ENCODE measurements around the gene SLC35E1. TPM values are rescaled to one million over a fixed set of nuclear protein-coding genes. Genes with fewer than 3 reads are reported as not detected.

The SLC35E1 gene
- total and polyA plus RNA-seq, 2 experiments from 2014 or later: 17.0 to 30.3 TPM

- no peak overlapping the region for H2AFZ ChIP-seq
- no peak overlapping the region for H3K27ac ChIP-seq (ENCODE audit: low read depth)
- peaks cover 100% of the 10 kb centered on the region for H3K79me2 ChIP-seq (replicated peaks; ENCODE audit: insufficient read depth)
- peaks cover 4% of the 10 kb centered on the region for H3K27me3 Mint-ChIP-seq (ENCODE audit: insufficient read depth, low read depth, poor library complexity)
- DNase-seq (ENCODE audit: low spot score) (peak; percentile 54), ATAC-seq (peak; percentile 42)
- H3K9me3 Mint-ChIP-seq: no peaks in the 10 kb centered on the region
- H3K36me3 Mint-ChIP-seq (ENCODE audit: low read depth): no peaks in the 10 kb centered on the region; the same call in 2 of the 3 replicates
- no peaks in the 10 kb centered on the region for H3F3A ChIP-seq (replicated peaks; ENCODE audit: low read depth)
- TF ChIP-seq ZNF114 (CRISPR knock-in tag; IDR thresholded peaks at IDR 0.05) (no peak), CTCF (conservative IDR thresholded peaks at IDR 0.05; ENCODE audit: low read depth in 2 of 2) (no peak), NANOG (IDR thresholded peaks at IDR 0.05; ENCODE audit: borderline replicate concordance) (no peak), EZH2phosphoT487 (IDR thresholded peaks at IDR 0.05; ENCODE audit: unreplicated experiment) (no peak), JUNB (IDR thresholded peaks at IDR 0.05; ENCODE audit: unreplicated experiment) (no peak)
- no peaks in the 10 kb centered on the region for H3K27me3 ChIP-seq (ENCODE audit: insufficient read depth)
- no peak overlapping the region for H3K27ac Mint-ChIP-seq
- no peaks in the 10 kb centered on the region for H3K36me3 ChIP-seq (ENCODE audit: insufficient read depth)
- H3K4me3 ChIP-seq: no peak overlapping the region
- peak overlapping the region; percentile 55 for H3K4me2 ChIP-seq
- no peak overlapping the region for H3K4me3 Mint-ChIP-seq
- H3K4me1 ChIP-seq (ENCODE audit: insufficient read depth): peaks cover 27% of the 10 kb centered on the region
- H3K4me1 Mint-ChIP-seq: peaks cover 51% of the 10 kb centered on the region
- no peaks in the 10 kb centered on the region for H3K9me2 ChIP-seq (ENCODE audit: insufficient read depth)
- H4K20me1 ChIP-seq (replicated peaks; ENCODE audit: insufficient read depth): peaks cover 51% of the 10 kb centered on the region
Observed at GRCh38 chr19:16591803-16592556, 19.8 kb upstream of the SLC35E1 start.

- Histone ChIP-seq H3K4me2 (no peak overlapping the region), H4K20me1 (replicated peaks; ENCODE audit: insufficient read depth) (peaks cover 50% of the 10 kb centered on the region), H3K27ac (ENCODE audit: low read depth) (no peak overlapping the region), H3K4me1 (ENCODE audit: insufficient read depth) (peaks cover 27% of the 10 kb centered on the region), H3K27me3 (ENCODE audit: insufficient read depth) (no peaks in the 10 kb centered on the region), H3K4me3 (no peak overlapping the region), H2AFZ (no peak overlapping the region), H3K9me2 (ENCODE audit: insufficient read depth) (no peaks in the 10 kb centered on the region), H3K36me3 (ENCODE audit: insufficient read depth) (no peaks in the 10 kb centered on the region), H3K79me2 (replicated peaks; ENCODE audit: insufficient read depth) (peaks cover 100% of the 10 kb centered on the region), H3F3A (replicated peaks; ENCODE audit: low read depth) (no peaks in the 10 kb centered on the region)
- peaks cover 59% of the 10 kb centered on the region for H3K4me1 Mint-ChIP-seq
- no peak overlapping the region for H3K4me3 Mint-ChIP-seq
- ATAC-seq (no peak), DNase-seq (ENCODE audit: low spot score) (no peak)
- H3K27ac Mint-ChIP-seq: no peak overlapping the region
- peaks cover 4% of the 10 kb centered on the region for H3K27me3 Mint-ChIP-seq (ENCODE audit: insufficient read depth, low read depth, poor library complexity)
- H3K36me3 Mint-ChIP-seq (ENCODE audit: low read depth): no peaks in the 10 kb centered on the region; the same call in 2 of the 3 replicates
- no peaks in the 10 kb centered on the region for H3K9me3 Mint-ChIP-seq
- TF ChIP-seq EZH2 (IDR thresholded peaks at IDR 0.05; ENCODE audit: low read depth, unreplicated experiment): no peak
- TF ChIP-seq, protein P1, sequence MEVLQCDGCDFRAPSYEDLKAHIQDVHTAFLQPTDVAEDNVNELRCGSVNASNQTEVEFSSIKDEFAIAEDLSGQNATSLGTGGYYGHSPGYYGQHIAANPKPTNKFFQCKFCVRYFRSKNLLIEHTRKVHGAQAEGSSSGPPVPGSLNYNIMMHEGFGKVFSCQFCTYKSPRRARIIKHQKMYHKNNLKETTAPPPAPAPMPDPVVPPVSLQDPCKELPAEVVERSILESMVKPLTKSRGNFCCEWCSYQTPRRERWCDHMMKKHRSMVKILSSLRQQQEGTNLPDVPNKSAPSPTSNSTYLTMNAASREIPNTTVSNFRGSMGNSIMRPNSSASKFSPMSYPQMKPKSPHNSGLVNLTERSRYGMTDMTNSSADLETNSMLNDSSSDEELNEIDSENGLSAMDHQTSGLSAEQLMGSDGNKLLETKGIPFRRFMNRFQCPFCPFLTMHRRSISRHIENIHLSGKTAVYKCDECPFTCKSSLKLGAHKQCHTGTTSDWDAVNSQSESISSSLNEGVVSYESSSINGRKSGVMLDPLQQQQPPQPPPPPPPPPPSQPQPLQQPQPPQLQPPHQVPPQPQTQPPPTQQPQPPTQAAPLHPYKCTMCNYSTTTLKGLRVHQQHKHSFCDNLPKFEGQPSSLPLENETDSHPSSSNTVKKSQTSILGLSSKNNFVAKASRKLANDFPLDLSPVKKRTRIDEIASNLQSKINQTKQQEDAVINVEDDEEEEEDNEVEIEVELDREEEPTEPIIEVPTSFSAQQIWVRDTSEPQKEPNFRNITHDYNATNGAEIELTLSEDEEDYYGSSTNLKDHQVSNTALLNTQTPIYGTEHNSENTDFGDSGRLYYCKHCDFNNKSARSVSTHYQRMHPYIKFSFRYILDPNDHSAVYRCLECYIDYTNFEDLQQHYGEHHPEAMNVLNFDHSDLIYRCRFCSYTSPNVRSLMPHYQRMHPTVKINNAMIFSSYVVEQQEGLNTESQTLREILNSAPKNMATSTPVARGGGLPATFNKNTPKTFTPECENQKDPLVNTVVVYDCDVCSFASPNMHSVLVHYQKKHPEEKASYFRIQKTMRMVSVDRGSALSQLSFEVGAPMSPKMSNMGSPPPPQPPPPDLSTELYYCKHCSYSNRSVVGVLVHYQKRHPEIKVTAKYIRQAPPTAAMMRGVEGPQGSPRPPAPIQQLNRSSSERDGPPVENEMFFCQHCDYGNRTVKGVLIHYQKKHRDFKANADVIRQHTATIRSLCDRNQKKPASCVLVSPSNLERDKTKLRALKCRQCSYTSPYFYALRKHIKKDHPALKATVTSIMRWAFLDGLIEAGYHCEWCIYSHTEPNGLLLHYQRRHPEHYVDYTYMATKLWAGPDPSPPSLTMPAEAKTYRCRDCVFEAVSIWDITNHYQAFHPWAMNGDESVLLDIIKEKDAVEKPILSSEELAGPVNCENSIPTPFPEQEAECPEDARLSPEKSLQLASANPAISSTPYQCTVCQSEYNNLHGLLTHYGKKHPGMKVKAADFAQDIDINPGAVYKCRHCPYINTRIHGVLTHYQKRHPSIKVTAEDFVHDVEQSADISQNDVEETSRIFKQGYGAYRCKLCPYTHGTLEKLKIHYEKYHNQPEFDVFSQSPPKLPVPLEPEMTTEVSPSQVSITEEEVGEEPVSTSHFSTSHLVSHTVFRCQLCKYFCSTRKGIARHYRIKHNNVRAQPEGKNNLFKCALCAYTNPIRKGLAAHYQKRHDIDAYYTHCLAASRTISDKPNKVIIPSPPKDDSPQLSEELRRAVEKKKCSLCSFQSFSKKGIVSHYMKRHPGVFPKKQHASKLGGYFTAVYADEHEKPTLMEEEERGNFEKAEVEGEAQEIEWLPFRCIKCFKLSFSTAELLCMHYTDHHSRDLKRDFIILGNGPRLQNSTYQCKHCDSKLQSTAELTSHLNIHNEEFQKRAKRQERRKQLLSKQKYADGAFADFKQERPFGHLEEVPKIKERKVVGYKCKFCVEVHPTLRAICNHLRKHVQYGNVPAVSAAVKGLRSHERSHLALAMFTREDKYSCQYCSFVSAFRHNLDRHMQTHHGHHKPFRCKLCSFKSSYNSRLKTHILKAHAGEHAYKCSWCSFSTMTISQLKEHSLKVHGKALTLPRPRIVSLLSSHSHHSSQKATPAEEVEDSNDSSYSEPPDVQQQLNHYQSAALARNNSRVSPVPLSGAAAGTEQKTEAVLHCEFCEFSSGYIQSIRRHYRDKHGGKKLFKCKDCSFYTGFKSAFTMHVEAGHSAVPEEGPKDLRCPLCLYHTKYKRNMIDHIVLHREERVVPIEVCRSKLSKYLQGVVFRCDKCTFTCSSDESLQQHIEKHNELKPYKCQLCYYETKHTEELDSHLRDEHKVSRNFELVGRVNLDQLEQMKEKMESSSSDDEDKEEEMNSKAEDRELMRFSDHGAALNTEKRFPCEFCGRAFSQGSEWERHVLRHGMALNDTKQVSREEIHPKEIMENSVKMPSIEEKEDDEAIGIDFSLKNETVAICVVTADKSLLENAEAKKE (CRISPR knock-in tag; IDR thresholded peaks at IDR 0.05): no peak
Observed at GRCh38 chr19:16590876-16591802, 18.9 kb upstream of the SLC35E1 start.
